PC-9 (cell line): ENCODE results near the gene DNM1.

Source experiments
- CTCF ChIP-seq: fragments of 200-600 bp; sonication (generic); conservative IDR thresholded peaks from 2 replicates; pipeline ENCODE4 v1.6.1; 2017; ENCODE audit warnings: mixed run types, antibody characterized with exemption, mild to moderate bottlenecking, moderate library complexity
- EZH2 ChIP-seq: fragments of 200-600 bp; sonication (generic); IDR thresholded peaks from 2 replicates; pipeline ENCODE4 v1.8.0; 2017; ENCODE audit warnings: antibody characterized with exemption, low read depth

DNA sequence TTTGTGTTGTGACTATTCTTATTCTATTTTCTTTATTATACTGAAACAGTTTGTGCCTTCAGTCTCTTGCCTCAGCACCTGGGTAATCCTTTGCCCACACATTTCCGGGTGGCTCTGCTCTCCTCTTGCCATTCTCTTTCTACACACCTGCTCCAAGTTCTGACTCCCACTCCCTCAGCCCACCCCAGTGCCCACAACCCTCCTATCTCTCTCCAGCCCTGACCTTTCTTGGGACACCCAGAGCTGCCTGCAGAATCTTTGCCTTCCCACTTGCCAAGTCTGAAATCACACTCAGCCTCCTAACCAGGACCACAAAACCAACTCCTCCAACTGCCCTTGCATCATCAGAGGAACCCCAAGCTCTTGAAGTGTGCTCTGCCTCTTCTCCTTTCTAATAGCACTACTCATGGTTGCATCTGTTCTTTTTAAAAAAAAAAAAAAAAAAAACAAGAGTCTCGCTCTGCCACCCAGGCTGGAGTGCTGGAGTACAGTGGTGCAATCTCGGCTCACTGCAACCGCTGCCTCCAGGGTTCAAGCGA, 77.0 kb downstream of the DNM1 start:
- TF ChIP-seq CTCF: no peak
- no peak for TF ChIP-seq EZH2
